HepG2 (cell line): ENCODE results near the gene USP32. TPM values are rescaled to one million over a fixed set of nuclear protein-coding genes. Genes with fewer than 3 reads are reported as not detected.

Experiments used
- AFF4 ChIP-seq: sonication (generic); formaldehyde crosslinking; IDR thresholded peaks from 2 replicates; pipeline ENCODE4 v1.4.0; 2020; ENCODE audit warnings: missing genetic modification reagents
- EEA1 ChIP-seq: sonication (generic); formaldehyde crosslinking; IDR thresholded peaks from 2 replicates; pipeline ENCODE4 v1.5.1; 2020; ENCODE audit warnings: mild to moderate bottlenecking, missing genetic modification reagents, borderline replicate concordance
- ERF ChIP-seq: IDR thresholded peaks from 2 replicates; pipeline ENCODE4 v1.6.1; 2018; ENCODE audit warnings: missing biosample characterization, missing genetic modification reagents
- FOSL1 ChIP-seq: sonication (generic); formaldehyde crosslinking; IDR thresholded peaks from 2 replicates; pipeline ENCODE4 v1.9.0; 2021; ENCODE audit warnings: missing genetic modification reagents, borderline replicate concordance
- KDM5A ChIP-seq: fragments of 200-600 bp; sonication (generic); IDR thresholded peaks from 2 replicates; pipeline ENCODE4 v1.7.0; 2018; ENCODE audit warnings: antibody characterized with exemption, mild to moderate bottlenecking, low read length, borderline replicate concordance
- NR0B2 ChIP-seq: sonication (generic); formaldehyde crosslinking; IDR thresholded peaks from 2 replicates; pipeline ENCODE4 v1.4.0; 2020; ENCODE audit warnings: mild to moderate bottlenecking, missing genetic modification reagents
- SOX13 ChIP-seq, 3 experiments: fragments of 450-650 bp in 1 of 3; sonication (generic) in 1 of 3; formaldehyde crosslinking in 1 of 3; IDR thresholded peaks in 2 of 3; conservative IDR thresholded peaks in 1 of 3; 2 replicates each; pipeline versions ENCODE4 v1.5.0 to v1.6.1; 2016 to 2020; ENCODE audit warnings: antibody characterized with exemption in 1 of 3, mild to moderate bottlenecking in 1 of 3, missing compliant biosample characterization in 1 of 3, missing genetic modification reagents in 1 of 3, moderate library complexity in 1 of 3
- ZFP37 ChIP-seq: sonication (generic); formaldehyde crosslinking; IDR thresholded peaks from 2 replicates; pipeline ENCODE4 v1.4.0; 2020; ENCODE audit warnings: missing genetic modification reagents, borderline replicate concordance
- ZNF563 ChIP-seq: sonication (generic); formaldehyde crosslinking; IDR thresholded peaks from 2 replicates; pipeline ENCODE4 v1.8.0; 2022; ENCODE audit warnings: mild to moderate bottlenecking, moderate library complexity, missing genetic modification reagents
- ZNF580 ChIP-seq: IDR thresholded peaks from 2 replicates; pipeline ENCODE4 v1.6.1; 2016; ENCODE audit warnings: low read depth, borderline replicate concordance
- ZNF614 ChIP-seq: IDR thresholded peaks from 2 replicates; pipeline ENCODE4 v1.6.1; 2018; ENCODE audit warnings: missing biosample characterization, missing genetic modification reagents, inconsistent platforms, borderline replicate concordance
- polyA plus RNA-seq, 8 experiments: library from polyadenylated mRNA; depleted of rRNA in 3 of 8; stranded (reverse) in 7 of 8; unstranded in 1 of 8; fragments of >200 nt; fragmentation: Illumina TruSeq in 4 of 8; extraction: Trizol in 4 of 8; gene quantifications; 2 replicates each; pipeline versions ENCODE4 v1.2.1 to v1.2.3, GENCODE V29; 2011 to 2016; ENCODE audit warnings: low read depth in 4 of 8, missing spikeins in 1 of 8, mixed read lengths in 1 of 8; ENCODE audit not compliant: insufficient read depth in 1 of 8
- total RNA-seq, 5 experiments: library from RNA; depleted of rRNA; stranded (reverse); fragments of >200 nt; fragmentation: Illumina TruSeq; extraction: Trizol; gene quantifications; 2 replicates each; pipeline ENCODE4 v1.2.3, GENCODE V29; 2016; ENCODE audit warnings: low read depth in 1 of 5
- TF ChIP-seq, protein P1 (sequence below): IDR thresholded peaks from 2 replicates; pipeline ENCODE4 v1.6.1; 2016; ENCODE audit warnings: mild to moderate bottlenecking
- TF ChIP-seq, protein P2 (sequence below): sonication (generic); formaldehyde crosslinking; IDR thresholded peaks from 2 replicates; pipeline ENCODE4 v1.8.0; 2022; ENCODE audit warnings: missing genetic modification reagents, mild to moderate bottlenecking, moderate library complexity, borderline replicate concordance
- TF ChIP-seq, protein P3 (sequence below): sonication (generic); formaldehyde crosslinking; conservative IDR thresholded peaks from 2 replicates; pipeline ENCODE4 v1.8.0; 2022; ENCODE audit warnings: missing genetic modification reagents

USP32 gene
- total and polyA plus RNA-seq, 2 of the 13 experiments (the other 11 are each of a cell fraction or from before 2014, with no cell fraction given), result 24.9 to 39.9 TPM

GRCh38 chr17:60163108-60163784 is 228.7 kb downstream of the USP32 start (continued):
- no peak for TF ChIP-seq AFF4
- no peak for TF ChIP-seq ZNF614 (CRISPR knock-in tag)
- TF ChIP-seq, protein P1, sequence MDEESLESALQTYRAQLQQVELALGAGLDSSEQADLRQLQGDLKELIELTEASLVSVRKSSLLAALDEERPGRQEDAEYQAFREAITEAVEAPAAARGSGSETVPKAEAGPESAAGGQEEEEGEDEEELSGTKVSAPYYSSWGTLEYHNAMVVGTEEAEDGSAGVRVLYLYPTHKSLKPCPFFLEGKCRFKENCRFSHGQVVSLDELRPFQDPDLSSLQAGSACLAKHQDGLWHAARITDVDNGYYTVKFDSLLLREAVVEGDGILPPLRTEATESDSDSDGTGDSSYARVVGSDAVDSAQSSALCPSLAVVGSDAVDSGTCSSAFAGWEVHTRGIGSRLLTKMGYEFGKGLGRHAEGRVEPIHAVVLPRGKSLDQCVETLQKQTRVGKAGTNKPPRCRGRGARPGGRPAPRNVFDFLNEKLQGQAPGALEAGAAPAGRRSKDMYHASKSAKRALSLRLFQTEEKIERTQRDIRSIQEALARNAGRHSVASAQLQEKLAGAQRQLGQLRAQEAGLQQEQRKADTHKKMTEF, result no peak
- TF ChIP-seq ERF, result no peak; the same call in 1 of the 2 replicates
- TF ChIP-seq EEA1 (CRISPR knock-in tag), result no peak
- no peak for TF ChIP-seq ZFP37 (CRISPR knock-in tag)
- TF ChIP-seq, protein P2, sequence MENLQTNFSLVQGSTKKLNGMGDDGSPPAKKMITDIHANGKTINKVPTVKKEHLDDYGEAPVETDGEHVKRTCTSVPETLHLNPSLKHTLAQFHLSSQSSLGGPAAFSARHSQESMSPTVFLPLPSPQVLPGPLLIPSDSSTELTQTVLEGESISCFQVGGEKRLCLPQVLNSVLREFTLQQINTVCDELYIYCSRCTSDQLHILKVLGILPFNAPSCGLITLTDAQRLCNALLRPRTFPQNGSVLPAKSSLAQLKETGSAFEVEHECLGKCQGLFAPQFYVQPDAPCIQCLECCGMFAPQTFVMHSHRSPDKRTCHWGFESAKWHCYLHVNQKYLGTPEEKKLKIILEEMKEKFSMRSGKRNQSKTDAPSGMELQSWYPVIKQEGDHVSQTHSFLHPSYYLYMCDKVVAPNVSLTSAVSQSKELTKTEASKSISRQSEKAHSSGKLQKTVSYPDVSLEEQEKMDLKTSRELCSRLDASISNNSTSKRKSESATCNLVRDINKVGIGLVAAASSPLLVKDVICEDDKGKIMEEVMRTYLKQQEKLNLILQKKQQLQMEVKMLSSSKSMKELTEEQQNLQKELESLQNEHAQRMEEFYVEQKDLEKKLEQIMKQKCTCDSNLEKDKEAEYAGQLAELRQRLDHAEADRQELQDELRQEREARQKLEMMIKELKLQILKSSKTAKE, result no peak
- TF ChIP-seq SOX13 (IDR thresholded peaks at IDR 0.05), result peak; percentile 60; the same call in 1 of the 2 replicates
- peak in 1 of 2 experiments; percentile 84; a peak in 2 of 4 replicates for TF ChIP-seq SOX13 (CRISPR knock-in tag; conservative IDR thresholded peaks at IDR 0.05 in 1 of 2, IDR thresholded peaks at IDR 0.05 in 1 of 2)
- TF ChIP-seq, protein P3, sequence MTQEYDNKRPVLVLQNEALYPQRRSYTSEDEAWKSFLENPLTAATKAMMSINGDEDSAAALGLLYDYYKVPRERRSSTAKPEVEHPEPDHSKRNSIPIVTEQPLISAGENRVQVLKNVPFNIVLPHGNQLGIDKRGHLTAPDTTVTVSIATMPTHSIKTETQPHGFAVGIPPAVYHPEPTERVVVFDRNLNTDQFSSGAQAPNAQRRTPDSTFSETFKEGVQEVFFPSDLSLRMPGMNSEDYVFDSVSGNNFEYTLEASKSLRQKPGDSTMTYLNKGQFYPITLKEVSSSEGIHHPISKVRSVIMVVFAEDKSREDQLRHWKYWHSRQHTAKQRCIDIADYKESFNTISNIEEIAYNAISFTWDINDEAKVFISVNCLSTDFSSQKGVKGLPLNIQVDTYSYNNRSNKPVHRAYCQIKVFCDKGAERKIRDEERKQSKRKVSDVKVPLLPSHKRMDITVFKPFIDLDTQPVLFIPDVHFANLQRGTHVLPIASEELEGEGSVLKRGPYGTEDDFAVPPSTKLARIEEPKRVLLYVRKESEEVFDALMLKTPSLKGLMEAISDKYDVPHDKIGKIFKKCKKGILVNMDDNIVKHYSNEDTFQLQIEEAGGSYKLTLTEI (CRISPR knock-in tag), result no peak
- no peak for TF ChIP-seq KDM5A
- 0 out of 2 replicates have a peak, but pooled peaks have one; percentile 37 for TF ChIP-seq ZNF563 (CRISPR knock-in tag)
- 0 out of 2 replicates have a peak, but pooled peaks have one; percentile 14 for TF ChIP-seq FOSL1 (CRISPR knock-in tag)
- TF ChIP-seq ZNF580 (CRISPR knock-in tag), result peak; percentile 27; the same call in 1 of the 2 replicates
- no peak for TF ChIP-seq NR0B2
